OCI-LY1 (cell line): ENCODE results near the gene RWDD3.

Source experiments
- H2AFZ ChIP-seq: fragments of 200-600 bp; sonication (generic), shearing (Covaris generic); 2 replicates; pipeline ENCODE4 v1.6.0; 2014; ENCODE audit warnings: antibody characterized with exemption, mild to moderate bottlenecking, low read length
- H3F3A ChIP-seq: fragments of 200-600 bp; sonication (generic), shearing (Covaris generic); 2 replicates; pipeline ENCODE4 v1.6.0; 2014; ENCODE audit warnings: mild to moderate bottlenecking, antibody characterized with exemption, low read length, moderate library complexity; ENCODE audit not compliant: insufficient read depth
- H3K27ac ChIP-seq: fragments of 200-600 bp; sonication (generic); 2 replicates; pipeline ENCODE4 v1.5.1; 2014; ENCODE audit warnings: low read length, mixed run types, mild to moderate bottlenecking, low read depth; ENCODE audit not compliant: poor library complexity, severe bottlenecking
- H3K27me3 ChIP-seq: fragments of 200-600 bp; sonication (generic); 2 replicates; pipeline ENCODE4 v1.6.0; 2014; ENCODE audit warnings: antibody characterized with exemption, mild to moderate bottlenecking, low read length, moderate library complexity; ENCODE audit not compliant: insufficient read depth
- H3K36me3 ChIP-seq: fragments of 200-600 bp; sonication (generic); 2 replicates; pipeline ENCODE4 v1.6.1; 2014; ENCODE audit warnings: mild to moderate bottlenecking, antibody characterized with exemption, low read length, moderate library complexity, mixed read lengths; ENCODE audit not compliant: insufficient read depth
- H3K4me1 ChIP-seq: fragments of 200-600 bp; sonication (generic); 2 replicates; pipeline ENCODE4 v1.5.1; 2014; ENCODE audit warnings: mild to moderate bottlenecking, low read length, moderate library complexity; ENCODE audit not compliant: insufficient read depth, severe bottlenecking
- H3K4me2 ChIP-seq: fragments of 200-600 bp; sonication (generic), shearing (Covaris generic); 2 replicates; pipeline ENCODE4 v1.6.1; 2014; ENCODE audit warnings: low read length
- H3K4me3 ChIP-seq: fragments of 200-600 bp; sonication (generic); 2 replicates; pipeline ENCODE4 v1.5.1; 2014; ENCODE audit warnings: low read length, low read depth, mild to moderate bottlenecking, mixed read lengths; ENCODE audit not compliant: poor library complexity, severe bottlenecking
- H3K79me2 ChIP-seq: fragments of 200-600 bp; shearing (Covaris generic); 2 replicates; pipeline ENCODE4 v1.6.1; 2016; ENCODE audit warnings: mixed run types, low read length, mixed read lengths; ENCODE audit not compliant: insufficient read depth
- H3K9ac ChIP-seq: fragments of 200-600 bp; sonication (generic), shearing (Covaris generic); 2 replicates; pipeline ENCODE4 v1.6.1; 2014; ENCODE audit warnings: mild to moderate bottlenecking, low read length, mixed read lengths
- H3K9me2 ChIP-seq: fragments of 200-600 bp; sonication (generic), shearing (Covaris generic); 2 replicates; pipeline ENCODE4 v1.6.1; 2014; ENCODE audit warnings: low read depth, mild to moderate bottlenecking, low read length, mixed read lengths
- H3K9me3 ChIP-seq: fragments of 200-600 bp; shearing (Covaris generic); 2 replicates; pipeline ENCODE4 v1.6.1; 2014; ENCODE audit warnings: low read length, mixed read lengths
- H4K20me1 ChIP-seq: fragments of 200-600 bp; sonication (generic), shearing (Covaris generic); 2 replicates; pipeline ENCODE4 v1.6.0; 2016; ENCODE audit warnings: mild to moderate bottlenecking, low read length; ENCODE audit not compliant: insufficient read depth
- EZH2 ChIP-seq: fragments of 200-600 bp; sonication (generic), shearing (Covaris generic); IDR thresholded peaks from 2 replicates; pipeline ENCODE4 v1.8.0; 2017; ENCODE audit warnings: borderline replicate concordance, mixed run types, mild to moderate bottlenecking, antibody characterized with exemption, low read length, moderate library complexity, mixed read lengths
- TF ChIP-seq, protein P1 (sequence below): fragments of 200-600 bp; sonication (generic), shearing (Covaris generic); IDR thresholded peaks from 2 replicates; pipeline ENCODE4 v1.5.1; 2017; ENCODE audit warnings: mild to moderate bottlenecking, antibody characterized with exemption, low read length, moderate library complexity, mixed read lengths

Gene RWDD3

DNA sequence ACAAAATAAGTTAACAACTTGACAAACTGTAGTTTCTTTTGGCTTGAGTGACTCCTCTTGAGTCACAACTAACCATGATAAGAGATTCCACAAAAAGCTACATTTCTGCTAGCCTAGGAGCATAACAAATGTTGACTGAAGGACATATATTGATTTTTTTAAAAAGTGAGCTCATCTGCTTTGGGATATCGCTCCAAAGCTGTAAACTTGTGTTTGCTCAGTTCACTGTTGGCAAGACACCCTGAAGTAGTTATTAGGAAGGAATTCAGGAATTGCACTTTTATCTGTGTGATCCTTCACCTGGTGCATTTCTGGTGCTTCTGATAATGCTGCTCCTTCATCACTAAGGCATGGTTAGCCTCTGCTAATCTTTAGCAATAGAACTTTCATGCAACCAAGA, 23.7 kb downstream of the RWDD3 start:
- Histone ChIP-seq H3K27me3 (no peaks in the 10 kb centered on the region), H3K4me1 (no peaks in the 10 kb centered on the region), H2AFZ (no peak overlapping the region), H3K9me3 (no peaks in the 10 kb centered on the region), H3K36me3 (no peaks in the 10 kb centered on the region; the same call in 1 of the 2 replicates), H3K9me2 (no peaks in the 10 kb centered on the region), H3K9ac (no peak overlapping the region), H3K79me2 (no peaks in the 10 kb centered on the region), H3K4me3 (no peak overlapping the region), H4K20me1 (no peaks in the 10 kb centered on the region), H3K27ac (no peak overlapping the region), H3K4me2 (no peak overlapping the region), H3F3A (no peaks in the 10 kb centered on the region)
- TF ChIP-seq EZH2: no peak
- TF ChIP-seq, protein P1, sequence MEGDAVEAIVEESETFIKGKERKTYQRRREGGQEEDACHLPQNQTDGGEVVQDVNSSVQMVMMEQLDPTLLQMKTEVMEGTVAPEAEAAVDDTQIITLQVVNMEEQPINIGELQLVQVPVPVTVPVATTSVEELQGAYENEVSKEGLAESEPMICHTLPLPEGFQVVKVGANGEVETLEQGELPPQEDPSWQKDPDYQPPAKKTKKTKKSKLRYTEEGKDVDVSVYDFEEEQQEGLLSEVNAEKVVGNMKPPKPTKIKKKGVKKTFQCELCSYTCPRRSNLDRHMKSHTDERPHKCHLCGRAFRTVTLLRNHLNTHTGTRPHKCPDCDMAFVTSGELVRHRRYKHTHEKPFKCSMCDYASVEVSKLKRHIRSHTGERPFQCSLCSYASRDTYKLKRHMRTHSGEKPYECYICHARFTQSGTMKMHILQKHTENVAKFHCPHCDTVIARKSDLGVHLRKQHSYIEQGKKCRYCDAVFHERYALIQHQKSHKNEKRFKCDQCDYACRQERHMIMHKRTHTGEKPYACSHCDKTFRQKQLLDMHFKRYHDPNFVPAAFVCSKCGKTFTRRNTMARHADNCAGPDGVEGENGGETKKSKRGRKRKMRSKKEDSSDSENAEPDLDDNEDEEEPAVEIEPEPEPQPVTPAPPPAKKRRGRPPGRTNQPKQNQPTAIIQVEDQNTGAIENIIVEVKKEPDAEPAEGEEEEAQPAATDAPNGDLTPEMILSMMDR: no peak

GRCh38 chr1:95259245-95259644, 25.2 kb downstream of the RWDD3 start:
- no peaks in the 10 kb centered on the region for H3K9me2 ChIP-seq
- H3K27me3 ChIP-seq: no peaks in the 10 kb centered on the region
- no peaks in the 10 kb centered on the region for H3K4me1 ChIP-seq
- H3K9me3 ChIP-seq: no peaks in the 10 kb centered on the region
- no peaks in the 10 kb centered on the region for H3K79me2 ChIP-seq
- H3K4me3 ChIP-seq: no peak overlapping the region
- H3F3A ChIP-seq: no peaks in the 10 kb centered on the region
- no peak overlapping the region for H3K27ac ChIP-seq
- no peaks in the 10 kb centered on the region for H4K20me1 ChIP-seq
- no peaks in the 10 kb centered on the region for H3K36me3 ChIP-seq
- TF ChIP-seq, protein P1: no peak
- no peak for TF ChIP-seq EZH2
- H3K4me2 ChIP-seq: no peak overlapping the region
- no peak overlapping the region for H2AFZ ChIP-seq
- no peak overlapping the region for H3K9ac ChIP-seq

DNA sequence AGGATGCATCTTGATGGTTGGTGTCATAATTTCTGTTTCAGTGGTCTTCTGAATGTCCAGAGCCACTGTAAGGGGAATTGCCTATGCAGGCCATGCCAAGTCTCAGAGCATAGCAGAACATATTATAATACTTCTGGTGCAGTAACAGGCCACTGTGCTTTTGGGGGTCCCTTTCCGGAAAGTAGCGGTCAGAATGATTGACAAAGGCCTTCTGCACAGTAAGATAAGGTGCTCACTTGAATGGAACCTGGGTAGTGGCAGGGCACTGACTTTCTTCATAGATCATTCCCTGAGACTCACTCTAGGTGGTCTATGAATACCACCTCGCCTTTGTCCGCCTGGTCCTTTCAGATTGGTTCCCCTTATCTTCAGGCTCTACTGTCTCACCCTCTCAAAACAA, 28.9 kb downstream of the RWDD3 start:
- Histone ChIP-seq H3K27me3 (no peaks in the 10 kb centered on the region), H2AFZ (no peak overlapping the region), H3K9me2 (no peaks in the 10 kb centered on the region)

More for the DNA sequence above, 28.9 kb downstream of the RWDD3 start:
- no peak overlapping the region for H3K27ac ChIP-seq
- no peaks in the 10 kb centered on the region for H3K9me3 ChIP-seq
- H3K4me1 ChIP-seq: no peaks in the 10 kb centered on the region
- no peak overlapping the region for H3K4me2 ChIP-seq
- H4K20me1 ChIP-seq: no peaks in the 10 kb centered on the region
- H3K4me3 ChIP-seq: no peak overlapping the region
- no peak overlapping the region for H3K9ac ChIP-seq
- no peaks in the 10 kb centered on the region for H3K79me2 ChIP-seq
- H3F3A ChIP-seq: no peaks in the 10 kb centered on the region
- H3K36me3 ChIP-seq: no peaks in the 10 kb centered on the region
- TF ChIP-seq, protein P1: no peak
- no peak for TF ChIP-seq EZH2
